ENCODE data around the gene TNP2.

Gene TNP2

GRCh38 chr16:11277607-11278337 lies 8.6 kb upstream of the TNP2 start:
- DNase-seq (ENCODE audit: low read depth in 2 of 2) = no peak

GRCh38 chr16:11276896-11277593 lies 7.9 kb upstream of the TNP2 start:
- DNase-seq (ENCODE audit: low read depth in 2 of 2) = no peak

DNA sequence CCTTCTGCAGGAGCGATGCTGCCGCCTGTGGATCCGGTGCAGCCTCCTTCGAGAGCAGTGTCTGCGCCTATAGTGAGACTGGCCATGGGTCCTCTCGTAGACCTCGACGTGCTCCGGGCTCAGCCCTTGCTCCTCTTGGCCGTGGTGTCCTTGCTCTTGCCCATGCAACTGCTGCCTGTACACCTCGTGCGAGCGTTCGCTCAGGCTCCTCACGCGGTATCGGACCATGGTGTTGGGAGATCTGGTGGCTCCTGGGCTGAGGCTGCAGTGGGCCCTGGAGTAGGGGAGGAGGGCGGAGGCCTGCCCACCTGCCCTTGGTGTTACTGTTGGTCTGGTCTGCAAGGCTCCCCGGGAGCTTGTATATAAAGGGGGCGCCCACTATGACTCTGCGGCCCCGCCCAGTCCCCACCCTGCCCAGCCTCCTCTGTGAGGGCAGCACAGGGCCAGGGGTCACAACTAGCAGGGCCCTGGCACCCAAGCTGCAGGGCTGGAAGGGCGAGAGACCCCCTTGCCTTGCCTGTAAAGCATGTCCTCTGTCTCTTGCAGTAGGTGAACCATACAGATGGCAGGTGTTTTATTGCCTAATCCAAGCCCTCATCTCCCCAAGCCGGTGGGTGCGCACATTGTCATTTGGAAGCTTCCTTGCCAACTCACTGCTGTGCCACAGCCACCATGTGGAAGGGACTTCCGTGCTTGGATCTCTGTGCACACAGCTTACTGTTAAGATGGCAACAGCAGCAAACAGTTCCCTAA lies 7.2 kb upstream of the TNP2 start, which contains the start of gene PRM2:
TSS of gene PRM2 (minus strand) at position 338 of the 753 bp plus-strand sequence. CDS start at position 228, 110 bp downstream.
- DNase-seq (ENCODE audit: low read depth in 2 of 2) = no peak

DNA sequence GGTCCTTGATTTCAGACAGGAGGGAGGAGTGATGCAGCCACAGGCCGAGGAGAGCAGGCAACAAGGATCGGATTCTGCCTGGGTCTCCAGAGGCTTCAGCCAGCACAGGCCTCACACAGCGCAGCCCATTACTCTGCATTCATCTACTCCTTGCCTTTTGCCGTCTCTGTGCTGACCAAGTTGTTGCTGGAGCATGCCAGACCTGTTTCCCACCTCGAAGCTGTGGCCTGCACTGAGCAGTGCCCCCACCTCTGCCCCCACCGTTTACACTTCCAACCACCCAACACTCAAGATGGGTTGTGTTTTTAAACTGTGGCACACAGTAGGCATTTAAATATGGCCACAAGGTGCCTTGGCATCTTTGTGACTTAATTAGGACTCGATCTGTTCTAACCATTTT lies 5.8 kb upstream of the TNP2 start:
- DNase-seq (ENCODE audit: low read depth in 2 of 2) = no peak

DNA sequence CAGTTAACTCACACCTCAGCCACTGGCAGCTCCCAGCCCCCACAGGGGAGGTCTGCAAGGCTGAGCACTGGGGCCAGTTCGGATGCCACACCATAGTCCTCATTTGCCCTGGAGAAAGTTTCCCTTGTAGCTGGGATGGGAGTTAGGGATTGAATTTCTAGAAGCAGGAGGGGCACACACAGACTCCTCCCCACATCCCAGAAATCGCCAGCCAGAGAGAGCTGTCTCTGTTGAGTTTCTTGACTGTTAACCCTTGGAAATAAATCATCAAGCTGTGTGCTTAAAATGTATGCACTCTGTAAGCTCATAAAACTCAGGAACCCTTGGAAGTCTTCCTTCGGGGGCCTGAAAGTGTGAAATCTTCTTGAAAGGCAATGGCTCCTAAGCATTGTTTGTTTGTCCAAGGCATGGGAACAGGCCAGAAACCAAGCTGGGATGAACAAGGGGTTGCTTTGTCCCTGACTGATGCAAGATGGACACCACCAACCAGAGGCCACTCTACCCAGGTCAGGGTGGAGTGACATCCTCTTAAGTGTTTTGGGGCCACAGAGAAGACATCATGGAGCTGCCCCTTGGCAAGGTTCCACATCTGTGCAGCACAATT lies 4.7 kb upstream of the TNP2 start:
- no peak for DNase-seq (ENCODE audit: low read depth in 2 of 2)

- DNase-seq (ENCODE audit: low read depth in 2 of 2) = no peak
Measured at GRCh38 chr16:11272921-11273720, 4.0 kb upstream of the TNP2 start, which contains the start of gene PRM3. Gene PRM3, minus strand, starts transcription at chr16:11273629. Its CDS starts 34 bp downstream, at chr16:11273595.

- DNase-seq (ENCODE audit: low read depth in 2 of 2) = no peak
Measured at GRCh38 chr16:11272484-11272883, 3.4 kb upstream of the TNP2 start.

GRCh38 chr16:11271610-11272009 lies 2.5 kb upstream of the TNP2 start:
- DNase-seq (ENCODE audit: low read depth in 2 of 2) = no peak

DNA sequence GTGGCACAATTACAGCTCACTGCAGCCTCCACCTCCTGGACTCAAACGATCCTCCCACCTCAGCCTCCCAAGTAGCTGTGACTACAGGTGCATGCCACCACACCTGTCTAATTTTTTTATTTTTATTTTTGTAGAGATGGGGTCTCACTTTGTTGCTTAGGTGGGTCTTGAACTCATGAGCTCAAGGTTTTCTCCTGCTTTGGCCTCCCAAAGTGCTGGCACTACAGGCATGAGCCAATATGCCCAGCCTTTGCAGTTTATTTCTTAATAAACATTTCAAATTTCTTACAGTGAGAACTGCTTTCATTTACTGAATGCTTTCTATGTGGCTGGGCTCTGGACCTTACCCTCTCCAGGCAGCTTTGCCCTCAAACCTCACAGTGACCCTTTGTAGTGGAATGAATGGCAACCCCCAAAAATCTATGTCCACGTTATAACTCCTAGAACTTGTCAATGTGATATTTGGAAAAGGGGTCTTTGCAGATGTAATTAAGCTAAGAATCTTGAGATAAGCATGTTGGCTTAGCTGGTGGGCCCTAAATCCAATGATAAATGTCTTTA lies 1.6 kb upstream of the TNP2 start:
- no peak for DNase-seq (ENCODE audit: low read depth in 2 of 2)

- no peak for DNase-seq (ENCODE audit: low read depth in 2 of 2)
Measured at GRCh38 chr16:11265124-11265523, 4.0 kb downstream of the TNP2 start.

- DNase-seq (ENCODE audit: low read depth in 2 of 2) = no peak
Measured at GRCh38 chr16:11264155-11264832, 4.8 kb downstream of the TNP2 start.

- DNase-seq (ENCODE audit: low read depth in 2 of 2) = peak in 1 of 2 donors; percentile 62
Measured at GRCh38 chr16:11263737-11264136, 5.4 kb downstream of the TNP2 start.

DNA sequence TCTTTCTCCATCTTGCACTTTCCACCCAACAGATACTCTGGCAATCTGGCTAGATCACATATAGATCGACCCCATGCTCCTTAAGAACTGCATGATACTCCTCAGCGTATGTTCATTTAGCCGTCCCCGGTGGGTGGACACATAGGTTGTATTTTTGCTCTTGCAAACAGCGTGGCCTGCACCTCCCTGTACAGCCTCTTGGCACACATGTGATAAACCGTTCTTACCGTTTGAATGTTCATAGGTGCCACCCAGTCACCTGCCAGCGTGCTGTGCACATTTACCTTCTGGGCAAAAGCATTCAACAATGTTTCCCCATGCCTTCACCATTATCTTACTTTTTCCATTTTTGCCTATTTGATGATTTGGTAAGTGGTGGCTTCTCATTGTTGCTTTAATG lies 6.2 kb downstream of the TNP2 start:
- DNase-seq (ENCODE audit: low read depth in 2 of 2) = no peak

GRCh38 chr16:11260596-11260966 lies 8.5 kb downstream of the TNP2 start:
- no peak for DNase-seq (ENCODE audit: low read depth in 2 of 2)

- DNase-seq (ENCODE audit: low read depth in 2 of 2) = no peak
Measured at GRCh38 chr16:11259655-11260595, 9.2 kb downstream of the TNP2 start.

DNA sequence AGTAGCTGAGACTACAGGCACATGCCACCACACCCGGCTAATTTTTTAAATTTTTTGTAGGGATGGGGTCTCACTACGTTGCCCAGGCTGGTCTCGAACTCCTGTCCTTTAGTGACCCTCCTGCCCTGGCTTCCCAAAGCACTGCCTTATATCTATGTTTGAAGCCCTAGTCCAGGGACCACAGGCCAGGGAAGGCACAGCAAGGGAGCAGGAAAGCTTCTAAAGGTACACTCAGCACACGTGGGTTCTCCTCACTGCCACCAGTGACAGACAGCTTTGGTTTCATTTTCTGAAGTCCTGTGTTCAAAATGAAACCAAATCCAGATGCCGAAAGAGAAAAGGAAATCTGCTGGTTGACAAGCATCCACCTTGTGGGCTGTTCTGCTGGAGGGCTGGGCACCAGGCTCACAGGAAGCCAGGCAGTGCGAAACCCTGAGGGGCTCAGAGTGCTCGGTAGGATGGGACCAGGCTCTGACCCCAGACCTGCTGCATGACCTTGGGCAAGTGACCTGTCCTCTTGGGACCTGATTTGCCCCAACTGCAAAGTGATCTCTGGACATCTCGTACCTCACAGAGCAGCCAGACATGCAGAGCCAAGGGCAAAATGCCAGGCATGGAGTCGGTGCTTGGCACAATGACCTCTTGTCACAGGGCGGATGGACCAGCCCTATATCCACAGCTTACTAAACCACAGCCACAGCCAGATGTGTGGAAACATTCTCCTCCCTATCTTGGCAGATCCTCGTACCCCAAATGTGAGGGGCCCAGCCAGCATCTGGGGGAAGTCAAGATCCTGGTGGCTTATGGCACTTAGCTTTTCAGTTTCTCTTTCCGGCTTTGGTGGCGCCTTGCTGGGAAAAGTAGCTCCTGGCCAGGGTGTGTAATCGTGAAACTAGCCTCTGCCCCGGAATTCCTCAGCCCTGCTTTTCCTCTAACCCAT lies 10.3 kb downstream of the TNP2 start:
- DNase-seq (ENCODE audit: low read depth in 2 of 2) = no peak

GRCh38 chr16:11257131-11257938 lies 11.8 kb downstream of the TNP2 start:
- no peak for DNase-seq (ENCODE audit: low read depth in 2 of 2)
